ENCODE measurements around the gene STK16. TPM values are rescaled to one million over a fixed set of nuclear protein-coding genes. Genes with fewer than 3 reads are reported as not detected.

Gene STK16
- total RNA-seq, 1 donor from 2014 or later, result 21.4 TPM

DNA sequence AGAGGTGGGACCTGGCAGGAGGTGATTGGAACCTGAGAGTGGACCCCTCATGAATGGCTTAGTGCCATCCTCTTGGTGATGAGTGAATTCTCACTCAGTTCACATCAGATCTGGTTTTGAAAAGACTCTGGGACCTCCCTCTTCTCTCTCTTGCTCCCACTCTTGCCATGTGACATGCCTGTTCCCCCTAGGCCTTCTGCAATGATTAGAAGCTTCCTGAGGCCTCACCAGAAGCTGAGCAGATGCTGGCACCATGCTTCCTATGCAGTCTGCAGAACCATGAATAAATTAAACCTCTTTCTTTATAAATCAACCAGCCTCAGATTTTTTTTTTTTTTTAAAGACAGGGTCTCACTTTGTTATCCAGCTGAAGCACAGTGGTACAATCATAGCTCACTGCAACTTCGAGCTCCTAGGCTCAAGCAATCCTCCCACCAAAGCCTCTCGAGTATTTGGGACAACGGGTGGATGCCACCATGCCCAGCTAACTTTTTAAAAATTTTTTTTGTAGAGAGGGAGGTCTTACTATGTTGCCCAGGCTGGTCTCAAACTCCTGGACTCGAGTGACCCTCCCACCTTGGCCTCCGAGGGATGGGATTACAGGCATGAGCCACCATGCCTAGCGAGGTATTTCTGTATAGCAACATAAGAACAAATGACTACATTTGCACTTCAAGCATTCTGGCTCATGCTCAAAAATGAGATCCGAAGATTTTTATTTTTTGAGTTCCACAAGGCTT is 40.7 kb upstream of the STK16 start:
- ATAC-seq (no peak), DNase-seq (no peak)
- Histone ChIP-seq H3K4me1 (peaks cover 18% of the 10 kb centered on the region), H3K27ac (no peak overlapping the region), H3K4me3 (no peak overlapping the region), H3K36me3 (peaks cover 15% of the 10 kb centered on the region), H3K9me3 (no peaks in the 10 kb centered on the region), H3K27me3 (no peaks in the 10 kb centered on the region)
- TF ChIP-seq, protein P1, sequence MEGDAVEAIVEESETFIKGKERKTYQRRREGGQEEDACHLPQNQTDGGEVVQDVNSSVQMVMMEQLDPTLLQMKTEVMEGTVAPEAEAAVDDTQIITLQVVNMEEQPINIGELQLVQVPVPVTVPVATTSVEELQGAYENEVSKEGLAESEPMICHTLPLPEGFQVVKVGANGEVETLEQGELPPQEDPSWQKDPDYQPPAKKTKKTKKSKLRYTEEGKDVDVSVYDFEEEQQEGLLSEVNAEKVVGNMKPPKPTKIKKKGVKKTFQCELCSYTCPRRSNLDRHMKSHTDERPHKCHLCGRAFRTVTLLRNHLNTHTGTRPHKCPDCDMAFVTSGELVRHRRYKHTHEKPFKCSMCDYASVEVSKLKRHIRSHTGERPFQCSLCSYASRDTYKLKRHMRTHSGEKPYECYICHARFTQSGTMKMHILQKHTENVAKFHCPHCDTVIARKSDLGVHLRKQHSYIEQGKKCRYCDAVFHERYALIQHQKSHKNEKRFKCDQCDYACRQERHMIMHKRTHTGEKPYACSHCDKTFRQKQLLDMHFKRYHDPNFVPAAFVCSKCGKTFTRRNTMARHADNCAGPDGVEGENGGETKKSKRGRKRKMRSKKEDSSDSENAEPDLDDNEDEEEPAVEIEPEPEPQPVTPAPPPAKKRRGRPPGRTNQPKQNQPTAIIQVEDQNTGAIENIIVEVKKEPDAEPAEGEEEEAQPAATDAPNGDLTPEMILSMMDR (IDR thresholded peaks at IDR 0.05), result no peak
- intact Hi-C loops (cut with DNase I), result no loop called here

DNA sequence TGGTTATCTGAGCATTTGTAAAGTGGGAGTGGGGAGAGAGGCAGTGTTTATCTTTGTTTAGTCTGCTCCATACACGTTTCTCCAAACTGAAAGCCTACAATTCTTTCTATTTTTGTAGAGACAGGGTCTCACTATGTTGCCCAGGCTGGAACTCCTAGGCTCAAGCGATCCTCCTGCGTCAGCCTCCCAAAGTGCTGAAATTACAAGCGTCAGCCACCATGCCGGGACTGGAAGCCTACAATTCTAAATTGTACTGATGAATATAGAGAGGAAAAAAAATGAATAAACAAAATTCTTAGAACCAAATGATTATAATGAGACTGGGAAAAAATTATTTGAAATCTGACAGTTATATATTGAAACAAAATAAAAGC is 40.1 kb upstream of the STK16 start:
- TF ChIP-seq, protein P1 (IDR thresholded peaks at IDR 0.05), result no peak
- intact Hi-C loops (cut with DNase I), result no loop called here
- Histone ChIP-seq H3K36me3 (peaks cover 18% of the 10 kb centered on the region), H3K4me1 (peaks cover 18% of the 10 kb centered on the region), H3K27me3 (no peaks in the 10 kb centered on the region), H3K27ac (no peak overlapping the region), H3K4me3 (no peak overlapping the region), H3K9me3 (no peaks in the 10 kb centered on the region)
- ATAC-seq, result no peak
- DNase-seq, result no peak

GRCh38 chr2:219205981-219206327 is 39.3 kb upstream of the STK16 start:
- intact Hi-C loops (cut with DNase I), result no loop called here
- Histone ChIP-seq H3K27me3 (no peaks in the 10 kb centered on the region), H3K27ac (peak overlapping the region; percentile 90), H3K4me3 (peak overlapping the region; percentile 73), H3K36me3 (peaks cover 26% of the 10 kb centered on the region), H3K9me3 (no peaks in the 10 kb centered on the region), H3K4me1 (peaks cover 18% of the 10 kb centered on the region)
- TF ChIP-seq, protein P1 (IDR thresholded peaks at IDR 0.05), result no peak
- ATAC-seq, result no peak
- DNase-seq, result no peak

DNA sequence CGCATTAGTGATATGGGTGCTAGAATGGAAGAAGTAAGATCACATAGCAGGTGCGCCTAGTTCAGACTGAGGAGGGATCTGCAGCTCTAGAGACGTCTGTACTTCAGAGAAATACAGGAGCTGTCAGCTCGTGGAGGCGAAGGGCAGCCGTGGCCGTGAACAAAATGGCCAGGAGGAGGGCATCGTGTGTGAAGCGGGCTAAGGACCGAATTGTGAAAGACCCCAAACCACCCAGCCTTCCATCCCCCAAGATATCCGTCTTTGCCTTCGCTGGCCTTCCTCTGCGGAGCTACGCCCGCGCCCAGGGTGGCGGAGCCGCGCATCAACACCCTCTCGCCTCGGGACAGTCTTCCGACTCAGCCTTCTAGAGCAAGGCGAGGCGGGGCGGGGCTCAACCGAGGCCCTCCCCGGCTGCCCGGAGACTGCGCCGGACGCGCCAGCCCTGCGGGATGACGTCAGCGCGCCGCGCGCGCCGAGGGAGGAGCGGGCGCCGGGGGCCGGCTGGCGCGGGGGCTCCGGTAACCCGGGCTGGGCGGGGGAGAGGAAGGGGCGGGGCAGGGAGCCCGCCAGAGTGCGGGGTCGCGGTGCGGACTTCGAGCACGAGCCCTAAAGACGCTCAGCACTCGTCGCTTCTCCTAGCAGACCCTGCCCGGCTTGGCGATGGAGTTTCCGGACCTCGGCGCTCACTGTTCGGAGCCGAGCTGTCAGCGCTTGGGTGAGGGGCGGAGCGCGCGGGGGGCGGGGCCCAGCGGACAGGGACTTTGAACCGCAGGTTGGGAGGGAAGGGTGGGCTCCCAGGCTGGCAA is 38.7 kb upstream of the STK16 start, which contains the start of gene ZFAND2B:
TSS of gene ZFAND2B (plus strand) at position 455 of the 806 bp plus-strand sequence. CDS start at position 661, 206 bp downstream.
- H3K4me1 ChIP-seq, result peaks cover 18% of the 10 kb centered on the region
- peak; percentile 98 for ATAC-seq
- H3K4me3 ChIP-seq, result peak within 1 kb of the TSS; percentile 73
- H3K9me3 ChIP-seq, result no peaks in the 10 kb centered on the region
- no peaks in the 10 kb centered on the region for H3K27me3 ChIP-seq
- H3K27ac ChIP-seq, result peak within 1 kb of the TSS; percentile 90
- TF ChIP-seq, protein P1 (IDR thresholded peaks at IDR 0.05), result peak; percentile 16
- DNase-seq, result peak; percentile 98
- intact Hi-C loops (cut with DNase I), result no loop called here
- H3K36me3 ChIP-seq, result peaks cover 26% of the 10 kb centered on the region

GRCh38 chr2:219207134-219207883 is 38.0 kb upstream of the STK16 start:
- ATAC-seq (no peak), DNase-seq (no peak)
- peaks cover 18% of the 10 kb centered on the region for H3K4me1 ChIP-seq
- peak overlapping the region; percentile 90 for H3K27ac ChIP-seq
- H3K36me3 ChIP-seq, result peaks cover 26% of the 10 kb centered on the region
- peak overlapping the region; percentile 73 for H3K4me3 ChIP-seq
- no peaks in the 10 kb centered on the region for H3K27me3 ChIP-seq
- TF ChIP-seq, protein P1 (IDR thresholded peaks at IDR 0.05), result no peak
- intact Hi-C loops (cut with DNase I), result no loop called here
- H3K9me3 ChIP-seq, result no peaks in the 10 kb centered on the region
